Activated CD8-positive, alpha-beta memory T cell treated with anti-CD3 and anti-CD28 coated beads for 4 hours (primary cell): ENCODE measurements around the gene NUP133.
"Not testable (repeated sequence)": the region's sequence is repeated elsewhere in the genome, so short reads cannot be mapped to it uniquely, and the experiment has no call there.

Experiments
- DNase-seq, 2 donors: peaks; one replicate each; pipeline ENCODE4 v3.0.0-alpha.2; 2020; ENCODE audit warnings: low read depth in 2 of 2

The NUP133 gene

GRCh38 chr1:229507951-229508822, at the start of gene NUP133:
NUP133 (minus strand) TSS chr1:229508341; CDS start chr1:229508249, 92 bp downstream.
- DNase-seq: peak; percentile 97 to 99

DNA sequence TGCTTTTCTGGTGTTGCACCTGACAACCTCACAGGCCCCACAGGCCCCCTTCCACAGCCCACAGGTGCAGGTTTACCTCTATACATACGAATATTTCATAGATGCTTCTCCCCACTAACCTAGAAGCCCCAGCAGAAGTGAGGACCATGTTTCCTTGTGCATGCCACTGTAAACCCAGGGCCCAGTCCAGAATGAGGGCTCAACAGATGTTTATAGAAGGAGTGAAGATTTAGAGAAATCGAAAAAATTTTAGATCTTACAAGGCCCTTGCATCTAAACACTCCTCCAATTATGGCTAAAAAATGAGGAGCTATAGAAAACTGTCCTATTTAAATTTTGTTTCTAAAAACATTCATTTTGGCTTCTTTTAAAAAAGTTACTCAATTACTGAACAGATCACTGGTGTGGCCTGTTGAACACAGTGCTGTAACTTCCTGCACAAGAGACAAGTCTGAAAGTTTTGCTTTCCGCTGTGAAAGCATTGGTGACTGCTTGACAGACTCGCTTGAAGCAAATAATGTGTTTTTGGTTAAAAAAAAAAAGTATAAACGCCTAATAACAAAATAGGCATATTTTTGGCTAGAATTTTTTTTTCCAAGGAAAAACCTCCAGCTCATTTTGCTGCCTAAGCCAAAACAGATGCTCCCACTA, 49.2 kb upstream of the NUP133 start:
- no peak for DNase-seq

DNA sequence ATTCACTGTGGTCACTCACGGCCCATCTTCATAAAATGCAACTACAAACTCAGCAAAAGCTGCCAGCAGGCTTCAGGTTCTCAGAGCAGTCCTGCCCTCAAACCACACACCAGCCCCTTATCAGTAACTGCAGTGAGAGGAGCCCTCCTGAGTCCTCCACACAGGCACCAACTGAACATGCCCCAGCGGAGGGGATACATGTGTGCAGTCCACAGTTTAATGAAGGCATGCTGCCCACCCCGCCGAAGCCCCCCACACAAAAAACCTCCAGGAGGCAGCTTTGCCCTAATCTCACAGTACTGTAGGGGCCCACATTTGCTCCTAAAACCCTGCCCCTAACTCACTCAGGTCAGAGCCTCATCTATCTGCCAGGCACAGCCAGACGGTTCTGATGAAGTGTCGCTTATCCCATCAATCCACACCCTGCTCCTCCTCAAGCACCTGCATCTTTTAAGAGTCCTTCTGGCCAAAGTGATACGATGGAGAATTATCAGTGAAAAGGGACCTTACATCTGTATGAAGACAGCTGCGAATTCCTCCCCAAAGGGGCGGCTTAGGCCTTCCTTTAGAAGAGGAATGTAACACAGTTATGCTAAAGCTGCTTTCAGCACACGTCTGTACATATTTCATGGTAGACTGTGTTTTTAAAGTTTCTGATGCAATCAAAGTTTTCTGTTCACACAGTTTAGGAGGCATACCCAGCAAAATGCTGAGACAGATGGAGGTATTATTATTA, 46.9 kb upstream of the NUP133 start:
- DNase-seq: no peak

- DNase-seq: no peak
Observed at GRCh38 chr1:229553621-229554130, 45.5 kb upstream of the NUP133 start.

DNA sequence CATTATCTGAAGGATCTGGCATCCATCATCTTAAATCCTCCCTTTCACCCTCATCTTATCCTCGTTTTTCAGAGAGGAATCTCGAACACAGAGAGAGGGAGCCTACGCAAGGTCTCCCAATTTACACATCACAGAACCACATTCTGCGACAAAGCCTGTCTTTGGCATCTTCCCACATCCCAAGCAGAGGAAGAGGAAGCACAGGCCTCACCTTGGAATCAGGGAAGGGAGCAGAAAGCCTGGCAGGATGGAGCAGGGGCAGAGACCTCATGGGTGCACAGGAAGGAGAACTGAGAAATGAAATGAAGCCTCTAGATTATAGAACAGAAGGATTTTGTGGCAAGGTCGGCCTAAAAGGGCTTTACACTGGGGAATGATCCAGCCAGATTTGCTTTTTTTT, 44.6 kb upstream of the NUP133 start:
- DNase-seq: no peak

GRCh38 chr1:229550812-229551567, 42.8 kb upstream of the NUP133 start:
- DNase-seq: no peak

- DNase-seq: no peak
Observed at GRCh38 chr1:229547542-229547941, 39.4 kb upstream of the NUP133 start.

GRCh38 chr1:229544587-229544986, 36.4 kb upstream of the NUP133 start:
- DNase-seq: no peak

- no peak for DNase-seq
Observed at GRCh38 chr1:229539863-229540506, 31.8 kb upstream of the NUP133 start.

DNA sequence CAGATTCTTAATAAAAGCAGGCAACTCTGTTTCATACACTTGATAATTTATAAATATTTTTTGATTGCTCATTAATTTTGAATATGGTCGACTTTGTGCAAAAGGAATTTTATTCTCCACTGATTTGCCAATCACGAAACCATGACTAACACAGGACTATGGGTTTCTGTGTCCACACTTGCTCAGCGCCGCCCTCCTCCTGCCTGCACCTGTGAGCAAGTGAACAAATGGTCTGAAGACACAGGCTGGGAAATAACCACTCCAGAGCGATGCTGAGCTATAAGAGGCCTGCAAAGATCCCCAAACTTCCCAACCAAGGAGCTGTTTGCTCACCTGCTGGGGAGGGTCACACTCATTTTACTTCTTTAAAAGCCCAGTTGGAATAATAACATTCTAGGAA, 30.8 kb upstream of the NUP133 start:
- no peak for DNase-seq

- DNase-seq: no peak
Observed at GRCh38 chr1:229537894-229538293, 29.8 kb upstream of the NUP133 start.

DNA sequence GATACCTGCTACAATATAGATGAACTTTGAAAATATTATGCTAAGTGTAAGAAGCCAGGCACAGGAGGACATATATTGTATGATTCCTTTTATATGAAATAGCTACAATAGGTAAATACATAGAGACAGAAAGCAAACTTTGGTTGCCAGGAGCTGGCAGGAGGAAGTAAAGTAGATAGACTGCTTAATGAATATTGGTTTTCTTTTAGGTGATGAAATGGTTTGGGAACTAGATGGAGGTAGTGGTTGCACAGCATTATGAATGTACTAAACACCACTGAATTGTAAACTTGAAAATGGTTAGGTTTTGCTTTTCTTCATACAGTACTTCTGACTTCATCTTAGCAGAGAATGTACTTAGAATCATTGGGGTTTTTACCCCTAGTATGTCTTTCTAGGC, 28.8 kb upstream of the NUP133 start:
- DNase-seq: no peak

- no peak for DNase-seq
Observed at GRCh38 chr1:229535230-229535629, 27.1 kb upstream of the NUP133 start.

GRCh38 chr1:229531326-229531725, 23.2 kb upstream of the NUP133 start:
- DNase-seq: no peak

GRCh38 chr1:229529639-229530038, 21.5 kb upstream of the NUP133 start:
- no peak for DNase-seq

GRCh38 chr1:229526695-229527094, 18.6 kb upstream of the NUP133 start:
- no peak for DNase-seq

DNA sequence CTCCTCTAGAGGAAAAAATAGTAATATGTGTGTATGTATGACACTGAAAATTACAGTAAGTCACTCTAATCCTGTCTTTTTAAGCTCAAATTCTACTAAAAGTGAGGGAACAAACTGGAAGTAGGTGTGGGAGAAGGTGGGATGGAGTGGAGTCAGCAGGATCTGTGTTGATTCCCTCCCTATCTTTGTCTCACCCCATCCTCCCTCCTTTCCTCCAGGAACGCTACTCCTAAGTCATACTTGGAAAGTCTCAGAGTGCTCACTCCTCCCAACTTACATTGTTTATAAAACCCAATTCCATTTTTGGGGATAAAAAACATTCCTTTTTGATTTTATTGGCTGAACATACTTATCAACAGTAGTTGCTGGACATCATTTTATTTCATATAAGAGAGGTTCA, 14.9 kb upstream of the NUP133 start:
- DNase-seq: no peak

- DNase-seq: peak; percentile 20 to 42
Observed at GRCh38 chr1:229514578-229515275, 6.6 kb upstream of the NUP133 start.

DNA sequence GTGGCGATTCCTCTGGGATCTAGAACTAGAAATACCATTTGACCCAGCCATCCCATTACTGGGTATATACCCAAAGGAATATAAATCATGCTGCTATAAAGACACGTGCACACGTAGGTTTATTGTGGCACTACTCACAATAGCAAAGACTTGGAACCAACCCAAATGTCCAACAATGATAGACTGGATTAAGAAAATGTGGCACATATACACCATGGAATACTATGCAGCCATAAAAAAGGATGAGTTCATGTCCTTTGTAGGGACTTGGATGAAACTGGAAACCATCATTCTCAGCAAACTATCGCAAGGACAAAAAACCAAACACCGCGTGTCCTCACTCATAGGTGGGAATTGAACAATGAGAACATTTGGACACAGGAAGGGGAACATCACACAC, 3.5 kb upstream of the NUP133 start:
- DNase-seq: not testable (repeated sequence)

GRCh38 chr1:229511201-229511600, 3.1 kb upstream of the NUP133 start:
- not testable (repeated sequence) for DNase-seq
